Panc1 (cell line): ENCODE measurements around the gene TDRD10. TPM values are rescaled to one million over a fixed set of nuclear protein-coding genes. Genes with fewer than 3 reads are reported as not detected.

Source experiments
- ATAC-seq: fragments of 200-7000 bp; cut with Tn5 transposase; 2 replicates; pipeline ENCODE4 v1.9.1; 2020; ENCODE audit warnings: mild to moderate bottlenecking, moderate library complexity
- BruUV-seq: library from RNA; stranded (reverse); fragments of 400-500 nt; replicated peaks from 2 replicates; lab custom pipeline; 2021; lab: Mats Ljungman, UMichigan
- CTCF ChIA-PET: fragments of 300-600 bp; sonication (Branson Sonifier 250); formaldehyde crosslinking; loops from one replicate; lab custom pipeline; 2022; ENCODE audit warnings: antibody characterized with exemption; lab: Charles Lee
- POLR2A ChIA-PET: fragments of 300-600 bp; sonication (Branson Sonifier 250); formaldehyde crosslinking; loops from one replicate; lab custom pipeline; 2022; ENCODE audit warnings: antibody characterized with exemption; lab: Charles Lee
- DNase-seq: peaks from one replicate; pipeline ENCODE4 v3.0.0-alpha.2; 2010; ENCODE audit warnings: low read depth, low spot score
- H3K27ac ChIP-seq: 2 replicates; pipeline ENCODE4 v1.5.1; 2011; ENCODE audit warnings: mild to moderate bottlenecking, low read length, inconsistent platforms
- H3K27me3 ChIP-seq: fragments of 200-500 bp; sonication (Bioruptor generic); 2 replicates; pipeline ENCODE4 v1.6.0; 2014; ENCODE audit warnings: low read length, inconsistent platforms; ENCODE audit not compliant: control insufficient read depth, insufficient read depth
- H3K36me3 ChIP-seq: fragments of 200-500 bp; sonication (Bioruptor generic); 2 replicates; pipeline ENCODE4 v1.5.1; 2014; ENCODE audit warnings: inconsistent platforms, mild to moderate bottlenecking, low read length, moderate library complexity; ENCODE audit not compliant: control insufficient read depth, insufficient read depth
- H3K4me1 ChIP-seq: 2 replicates; pipeline ENCODE4 v1.5.1; 2011; ENCODE audit warnings: inconsistent platforms, mild to moderate bottlenecking, low read length, moderate library complexity; ENCODE audit not compliant: control insufficient read depth, insufficient read depth
- H3K4me3 ChIP-seq, 2 experiments: 2 replicates each; pipeline ENCODE4 v1.5.1; 2011 to 2012; ENCODE audit warnings: low read depth in 2 of 2, low read length in 2 of 2, mild to moderate bottlenecking in 2 of 2, inconsistent platforms in 1 of 2, moderate library complexity in 1 of 2
- H3K9me3 ChIP-seq: fragments of 200-500 bp; sonication (Bioruptor generic); 2 replicates; pipeline ENCODE4 v1.5.1; 2014; ENCODE audit warnings: low read depth, mild to moderate bottlenecking, inconsistent platforms, low read length, moderate library complexity; ENCODE audit not compliant: control insufficient read depth, insufficient read depth
- CTCF ChIP-seq: fragments of 450-650 bp; IDR thresholded peaks from 2 replicates; pipeline ENCODE4 v1.5.1; 2017; ENCODE audit warnings: mild to moderate bottlenecking
- POLR2AphosphoS5 ChIP-seq: IDR thresholded peaks from 2 replicates; pipeline ENCODE4 v1.6.1; 2012; ENCODE audit warnings: mild to moderate bottlenecking, low read depth, low read length, moderate library complexity
- REST ChIP-seq, 2 experiments: IDR thresholded peaks; 2 replicates each; pipeline ENCODE4 v1.6.1; 2011 to 2012; ENCODE audit warnings: low read depth in 2 of 2, control low read depth in 1 of 2, low read length in 1 of 2, mild to moderate bottlenecking in 1 of 2, moderate library complexity in 1 of 2; ENCODE audit not compliant: insufficient read depth in 1 of 2
- SIN3A ChIP-seq: IDR thresholded peaks from 2 replicates; pipeline ENCODE4 v1.6.1; 2012; ENCODE audit warnings: low read depth, mild to moderate bottlenecking, low read length, moderate library complexity, borderline replicate concordance; ENCODE audit not compliant: insufficient read depth
- TCF7L2 ChIP-seq: IDR thresholded peaks from 2 replicates; pipeline ENCODE4 v1.6.1; 2011; ENCODE audit warnings: mild to moderate bottlenecking, low read depth, low read length, inconsistent platforms
- in situ Hi-C: cut with HindIII; loops from 2 replicates; pipeline ENCODE4 v1.10.0; 2016; ENCODE audit warnings: low sequenced_read_pairs, low pct_unique_long_range_greater_than_20kb
- intact Hi-C: fragments of 100-400 bp; cut with micrococcal nuclease; formaldehyde crosslinking; loops from one replicate; pipeline ENCODE4 v1.10.0; 2022; ENCODE audit not compliant: unreplicated experiment
- total RNA-seq: library from RNA; stranded (reverse); gene quantifications from one replicate; pipeline ENCODE4 v1.2.1, GENCODE V29; 2021; ENCODE audit not compliant: unreplicated experiment

Gene TDRD10
- total RNA-seq, 1 experiment from 2014 or later = not detected

- in situ Hi-C loops = no loop called here
- H3K36me3 ChIP-seq = peaks cover 14% of the 10 kb centered on the region
- CTCF ChIA-PET = no interaction called here
- no peaks in the 10 kb centered on the region for H3K9me3 ChIP-seq
- POLR2A ChIA-PET = no interaction called here
- H3K27ac ChIP-seq = no peak overlapping the region
- no peak for ATAC-seq
- no peaks in the 10 kb centered on the region for H3K27me3 ChIP-seq
- H3K4me1 ChIP-seq = peaks cover 17% of the 10 kb centered on the region
- intact Hi-C loops = loop anchor here (5.0 kb wide), 1 partner anchor 66 kb away; no protein-coding TSS in a partner anchor
- BruUV-seq = no TSS peak
- DNase-seq = no peak
- no peak overlapping the region for H3K4me3 ChIP-seq
- TF ChIP-seq CTCF (no peak), SIN3A (no peak), REST (IDR thresholded peaks at IDR 0.05; ENCODE audit: insufficient read depth in 1 of 2, low read depth in 2 of 2, low read length in 1 of 2) (no peak), POLR2AphosphoS5 (no peak), TCF7L2 (no peak)
These were observed 46.0 kb downstream of the TDRD10 start for GRCh38 chr1:154548028-154548427.

GRCh38 chr1:154549202-154549770 is 47.3 kb downstream of the TDRD10 start:
- in situ Hi-C loops = no loop called here
- TF ChIP-seq POLR2AphosphoS5 (no peak), REST (IDR thresholded peaks at IDR 0.05; ENCODE audit: insufficient read depth in 1 of 2, low read depth in 2 of 2, low read length in 1 of 2) (no peak), SIN3A (no peak), CTCF (no peak), TCF7L2 (no peak)
- intact Hi-C loops = loop anchor here (5.0 kb wide), 1 partner anchor 67 kb away; no protein-coding TSS in a partner anchor
- POLR2A ChIA-PET = interaction anchor here (0.5 kb wide), 1 partner anchor 89 kb away, joined by 3 read pairs; no protein-coding TSS in a partner anchor
- H3K4me1 ChIP-seq = peaks cover 17% of the 10 kb centered on the region
- DNase-seq (no peak), ATAC-seq (no peak)
- H3K4me3 ChIP-seq = no peak overlapping the region
- no peaks in the 10 kb centered on the region for H3K27me3 ChIP-seq
- no peaks in the 10 kb centered on the region for H3K9me3 ChIP-seq
- BruUV-seq = no TSS peak
- H3K36me3 ChIP-seq = peaks cover 20% of the 10 kb centered on the region
- no peak overlapping the region for H3K27ac ChIP-seq
- CTCF ChIA-PET = no interaction called here
